Measurements from ENCODE around the gene DCDC2.
"Not testable (repeated sequence)": the region's sequence is repeated elsewhere in the genome, so short reads cannot be mapped to it uniquely, and the experiment has no call there.

The DCDC2 gene

GRCh38 chr6:24357336-24358218 is at the start of gene DCDC2:
Gene DCDC2, minus strand, starts transcription at chr6:24358059. Its CDS starts 309 bp downstream, at chr6:24357750.
- Histone ChIP-seq H3K4me3 (ENCODE audit: low read length) (peak within 1 kb of the TSS; percentile 52), H3K9me3 (ENCODE audit: control insufficient read depth, low read length) (no peaks in the 10 kb centered on the region), H3K4me1 (ENCODE audit: control insufficient read depth, insufficient read depth, low read length) (peaks cover 15% of the 10 kb centered on the region), H3K36me3 (ENCODE audit: control insufficient read depth, insufficient read depth, low read length, severe bottlenecking) (no peaks in the 10 kb centered on the region), H3K9ac (ENCODE audit: low read length) (no peak within 1 kb of the TSS), H3K27me3 (replicated peaks; ENCODE audit: control insufficient read depth, insufficient read depth, low read length) (peaks cover 17% of the 10 kb centered on the region)
- DNase-seq (ENCODE audit: low read depth), result no peak

GRCh38 chr6:24405262-24405661 is 47.4 kb upstream of the DCDC2 start:
- Histone ChIP-seq H3K36me3 (ENCODE audit: control insufficient read depth, insufficient read depth, low read length, severe bottlenecking) (peaks cover 33% of the 10 kb centered on the region), H3K4me1 (ENCODE audit: control insufficient read depth, insufficient read depth, low read length) (peaks cover 16% of the 10 kb centered on the region), H3K9ac (ENCODE audit: low read length) (no peak overlapping the region), H3K9me3 (ENCODE audit: control insufficient read depth, low read length) (no peaks in the 10 kb centered on the region), H3K27me3 (replicated peaks; ENCODE audit: control insufficient read depth, insufficient read depth, low read length) (no peaks in the 10 kb centered on the region), H3K4me3 (ENCODE audit: low read length) (no peak overlapping the region)
- no peak for DNase-seq (ENCODE audit: low read depth)

- H3K9me3 ChIP-seq (ENCODE audit: control insufficient read depth, low read length), result no peaks in the 10 kb centered on the region
- no peak for DNase-seq (ENCODE audit: low read depth)
- peak overlapping the region; percentile 92 for H3K9ac ChIP-seq (ENCODE audit: low read length)
- peaks cover 6% of the 10 kb centered on the region for H3K27me3 ChIP-seq (replicated peaks; ENCODE audit: control insufficient read depth, insufficient read depth, low read length)
- peak overlapping the region; percentile 93 for H3K4me3 ChIP-seq (ENCODE audit: low read length)
- peaks cover 16% of the 10 kb centered on the region for H3K36me3 ChIP-seq (ENCODE audit: control insufficient read depth, insufficient read depth, low read length, severe bottlenecking)
- peaks cover 16% of the 10 kb centered on the region for H3K4me1 ChIP-seq (ENCODE audit: control insufficient read depth, insufficient read depth, low read length)
Observed at GRCh38 chr6:24403501-24403824, 45.6 kb upstream of the DCDC2 start.

GRCh38 chr6:24402697-24403500 is 45.0 kb upstream of the DCDC2 start, which contains the start of gene MRS2:
Gene MRS2, plus strand, starts transcription at chr6:24402936. Its CDS starts 111 bp downstream, at chr6:24403047.
- Histone ChIP-seq H3K4me3 (ENCODE audit: low read length) (peak within 1 kb of the TSS; percentile 93), H3K9me3 (ENCODE audit: control insufficient read depth, low read length) (no peaks in the 10 kb centered on the region), H3K9ac (ENCODE audit: low read length) (peak within 1 kb of the TSS; percentile 92), H3K27me3 (replicated peaks; ENCODE audit: control insufficient read depth, insufficient read depth, low read length) (peaks cover 6% of the 10 kb centered on the region), H3K4me1 (ENCODE audit: control insufficient read depth, insufficient read depth, low read length) (peaks cover 16% of the 10 kb centered on the region), H3K36me3 (ENCODE audit: control insufficient read depth, insufficient read depth, low read length, severe bottlenecking) (peaks cover 11% of the 10 kb centered on the region)
- peak; percentile 69 for DNase-seq (ENCODE audit: low read depth)

- Histone ChIP-seq H3K9me3 (ENCODE audit: control insufficient read depth, low read length) (no peaks in the 10 kb centered on the region), H3K27me3 (replicated peaks; ENCODE audit: control insufficient read depth, insufficient read depth, low read length) (peaks cover 6% of the 10 kb centered on the region), H3K4me1 (ENCODE audit: control insufficient read depth, insufficient read depth, low read length) (peaks cover 16% of the 10 kb centered on the region), H3K36me3 (ENCODE audit: control insufficient read depth, insufficient read depth, low read length, severe bottlenecking) (no peaks in the 10 kb centered on the region), H3K9ac (ENCODE audit: low read length) (no peak overlapping the region), H3K4me3 (ENCODE audit: low read length) (no peak overlapping the region)
- DNase-seq (ENCODE audit: low read depth), result no peak
Observed at GRCh38 chr6:24401458-24401857, 43.6 kb upstream of the DCDC2 start.

GRCh38 chr6:24400045-24401039 is 42.5 kb upstream of the DCDC2 start:
- H3K27me3 ChIP-seq (replicated peaks; ENCODE audit: control insufficient read depth, insufficient read depth, low read length), result not testable (repeated sequence)

GRCh38 chr6:24397631-24398030 is 39.8 kb upstream of the DCDC2 start:
- Histone ChIP-seq H3K4me3 (ENCODE audit: low read length) (no peak overlapping the region), H3K9me3 (ENCODE audit: control insufficient read depth, low read length) (no peaks in the 10 kb centered on the region)

More at GRCh38 chr6:24400045-24401039, 42.5 kb upstream of the DCDC2 start:
- not testable (repeated sequence) for H3K36me3 ChIP-seq (ENCODE audit: control insufficient read depth, insufficient read depth, low read length, severe bottlenecking); H3K9me3 ChIP-seq (ENCODE audit: control insufficient read depth, low read length); H3K4me3 ChIP-seq (ENCODE audit: low read length); H3K9ac ChIP-seq (ENCODE audit: low read length); DNase-seq (ENCODE audit: low read depth)
- H3K4me1 ChIP-seq (ENCODE audit: control insufficient read depth, insufficient read depth, low read length), result peaks cover 18% of the 10 kb centered on the region

GRCh38 chr6:24396824-24397223 is 39.0 kb upstream of the DCDC2 start:
- Histone ChIP-seq H3K4me3 (ENCODE audit: low read length) (no peak overlapping the region), H3K36me3 (ENCODE audit: control insufficient read depth, insufficient read depth, low read length, severe bottlenecking) (no peaks in the 10 kb centered on the region)
- no peak for DNase-seq (ENCODE audit: low read depth)

More at GRCh38 chr6:24397631-24398030, 39.8 kb upstream of the DCDC2 start:
- Histone ChIP-seq H3K36me3 (ENCODE audit: control insufficient read depth, insufficient read depth, low read length, severe bottlenecking) (no peaks in the 10 kb centered on the region), H3K9ac (ENCODE audit: low read length) (no peak overlapping the region), H3K4me1 (ENCODE audit: control insufficient read depth, insufficient read depth, low read length) (peaks cover 16% of the 10 kb centered on the region), H3K27me3 (replicated peaks; ENCODE audit: control insufficient read depth, insufficient read depth, low read length) (peaks cover 6% of the 10 kb centered on the region)
- DNase-seq (ENCODE audit: low read depth), result no peak

GRCh38 chr6:24394780-24395437 is 37.0 kb upstream of the DCDC2 start:
- Histone ChIP-seq H3K36me3 (ENCODE audit: control insufficient read depth, insufficient read depth, low read length, severe bottlenecking) (no peaks in the 10 kb centered on the region), H3K27me3 (replicated peaks; ENCODE audit: control insufficient read depth, insufficient read depth, low read length) (peaks cover 6% of the 10 kb centered on the region), H3K9me3 (ENCODE audit: control insufficient read depth, low read length) (no peaks in the 10 kb centered on the region), H3K4me1 (ENCODE audit: control insufficient read depth, insufficient read depth, low read length) (peaks cover 11% of the 10 kb centered on the region), H3K4me3 (ENCODE audit: low read length) (no peak overlapping the region), H3K9ac (ENCODE audit: low read length) (no peak overlapping the region)
- DNase-seq (ENCODE audit: low read depth), result peak; percentile 75

More at GRCh38 chr6:24396824-24397223, 39.0 kb upstream of the DCDC2 start:
- Histone ChIP-seq H3K27me3 (replicated peaks; ENCODE audit: control insufficient read depth, insufficient read depth, low read length) (peaks cover 6% of the 10 kb centered on the region), H3K9ac (ENCODE audit: low read length) (no peak overlapping the region), H3K9me3 (ENCODE audit: control insufficient read depth, low read length) (no peaks in the 10 kb centered on the region), H3K4me1 (ENCODE audit: control insufficient read depth, insufficient read depth, low read length) (peaks cover 11% of the 10 kb centered on the region)

GRCh38 chr6:24394061-24394779 is 36.4 kb upstream of the DCDC2 start:
- no peak for DNase-seq (ENCODE audit: low read depth)
- no peaks in the 10 kb centered on the region for H3K9me3 ChIP-seq (ENCODE audit: control insufficient read depth, low read length)
- no peaks in the 10 kb centered on the region for H3K36me3 ChIP-seq (ENCODE audit: control insufficient read depth, insufficient read depth, low read length, severe bottlenecking)
- H3K4me1 ChIP-seq (ENCODE audit: control insufficient read depth, insufficient read depth, low read length), result peaks cover 11% of the 10 kb centered on the region
- no peak overlapping the region for H3K9ac ChIP-seq (ENCODE audit: low read length)
- no peak overlapping the region for H3K4me3 ChIP-seq (ENCODE audit: low read length)
- no peaks in the 10 kb centered on the region for H3K27me3 ChIP-seq (replicated peaks; ENCODE audit: control insufficient read depth, insufficient read depth, low read length)
